ENCODE results near the gene SNAPC2.
"Not testable (repeated sequence)": the region's sequence is repeated elsewhere in the genome, so short reads cannot be mapped to it uniquely, and the experiment has no call there.

SNAPC2 gene

GRCh38 chr19:7908742-7909461 is 11.2 kb upstream of the SNAPC2 start:
- DNase-seq (ENCODE audit: low spot score) = no peak

- no peak for DNase-seq (ENCODE audit: low spot score)
Observed at GRCh38 chr19:7909471-7910067, 10.6 kb upstream of the SNAPC2 start.

- no peak for DNase-seq (ENCODE audit: low spot score)
Observed at GRCh38 chr19:7910321-7911161, 9.6 kb upstream of the SNAPC2 start.

- no peak for DNase-seq (ENCODE audit: low spot score)
Observed at GRCh38 chr19:7911508-7912143, 8.5 kb upstream of the SNAPC2 start.

- no peak for DNase-seq (ENCODE audit: low spot score)
Observed at GRCh38 chr19:7912144-7912696, 7.9 kb upstream of the SNAPC2 start.

GRCh38 chr19:7912697-7913564 is 7.2 kb upstream of the SNAPC2 start:
- no peak for DNase-seq (ENCODE audit: low spot score)

GRCh38 chr19:7913652-7914051 is 6.5 kb upstream of the SNAPC2 start:
- DNase-seq (ENCODE audit: low spot score) = no peak

- no peak for DNase-seq (ENCODE audit: low spot score)
Observed at GRCh38 chr19:7914099-7914498, 6.0 kb upstream of the SNAPC2 start.

GRCh38 chr19:7914598-7915045 is 5.5 kb upstream of the SNAPC2 start, which contains the start of gene TGFBR3L:
Gene TGFBR3L (plus strand): TSS chr19:7914830.
- DNase-seq (ENCODE audit: low spot score) = no peak

- DNase-seq (ENCODE audit: low spot score) = no peak
Observed at GRCh38 chr19:7915250-7916102, 4.7 kb upstream of the SNAPC2 start.

- DNase-seq (ENCODE audit: low spot score) = no peak
Observed at GRCh38 chr19:7916103-7916954, 3.8 kb upstream of the SNAPC2 start.

GRCh38 chr19:7916955-7917266 is 3.2 kb upstream of the SNAPC2 start:
- no peak for DNase-seq (ENCODE audit: low spot score)

GRCh38 chr19:7917267-7918061 is 2.7 kb upstream of the SNAPC2 start:
- DNase-seq (ENCODE audit: low spot score) = no peak

- DNase-seq (ENCODE audit: low spot score) = not testable (repeated sequence)
Observed at GRCh38 chr19:7918062-7918614, 2.0 kb upstream of the SNAPC2 start.

GRCh38 chr19:7918615-7919421 is 1.3 kb upstream of the SNAPC2 start:
- DNase-seq (ENCODE audit: low spot score) = no peak

- DNase-seq (ENCODE audit: low spot score) = peak; percentile 97
Observed at GRCh38 chr19:7920519-7921301, 572 bp downstream of the SNAPC2 start.
